ENCODE results near the gene BMP8A.
"Not testable (repeated sequence)": the region's sequence is repeated elsewhere in the genome, so short reads cannot be mapped to it uniquely, and the experiment has no call there.

The BMP8A gene

GRCh38 chr1:39505289-39505688 is 13.9 kb downstream of the BMP8A start:
- Mint-ChIP-seq H3K9me3 (no peaks in the 10 kb centered on the region), H3K27me3 (ENCODE audit: low read depth) (peaks cover 15% of the 10 kb centered on the region), H3K36me3 (ENCODE audit: low read depth) (no peaks in the 10 kb centered on the region), H3K4me3 (no peak overlapping the region), H3K4me1 (ENCODE audit: low read depth) (peaks cover 9% of the 10 kb centered on the region), H3K27ac (no peak overlapping the region)
- no peak for DNase-seq (ENCODE audit: low spot score)

DNA sequence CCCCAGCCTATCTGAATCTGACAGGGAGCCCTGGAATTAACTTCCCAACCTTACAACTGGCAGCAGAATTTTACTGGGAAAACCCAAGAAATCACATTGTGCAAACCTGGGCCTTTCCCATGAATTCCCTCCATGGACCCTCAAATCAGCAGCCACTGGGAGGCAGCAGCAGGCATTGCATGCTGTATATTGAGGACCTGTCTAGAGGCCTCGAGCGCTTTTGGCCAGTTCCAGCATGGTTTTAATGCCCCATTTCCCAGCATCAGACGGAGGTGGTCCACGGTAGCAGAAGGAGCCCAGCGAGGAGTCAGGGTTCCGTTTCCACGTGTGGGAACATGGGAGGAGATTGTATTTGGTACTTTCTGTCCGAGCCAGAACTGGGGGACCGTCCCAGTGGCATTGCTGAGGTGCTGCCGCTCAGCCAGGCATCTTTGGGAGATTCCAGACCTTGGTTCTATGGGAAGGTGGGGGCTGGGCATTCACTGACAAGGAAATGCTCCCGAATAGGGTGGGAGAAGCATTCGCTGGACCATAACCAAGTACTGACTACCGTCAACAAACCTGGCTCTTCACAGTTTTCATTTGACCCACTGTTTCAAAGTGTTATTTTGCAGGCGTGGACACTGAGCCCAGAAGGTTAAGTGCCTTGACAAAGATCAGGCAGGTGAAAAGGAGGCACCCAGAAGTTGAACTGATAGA is 15.9 kb downstream of the BMP8A start:
- Mint-ChIP-seq H3K27me3 (ENCODE audit: low read depth) (peaks cover 15% of the 10 kb centered on the region), H3K27ac (no peak overlapping the region), H3K4me3 (no peak overlapping the region), H3K4me1 (ENCODE audit: low read depth) (peaks cover 9% of the 10 kb centered on the region), H3K36me3 (ENCODE audit: low read depth) (no peaks in the 10 kb centered on the region), H3K9me3 (no peaks in the 10 kb centered on the region)
- no peak for DNase-seq (ENCODE audit: low spot score)

DNA sequence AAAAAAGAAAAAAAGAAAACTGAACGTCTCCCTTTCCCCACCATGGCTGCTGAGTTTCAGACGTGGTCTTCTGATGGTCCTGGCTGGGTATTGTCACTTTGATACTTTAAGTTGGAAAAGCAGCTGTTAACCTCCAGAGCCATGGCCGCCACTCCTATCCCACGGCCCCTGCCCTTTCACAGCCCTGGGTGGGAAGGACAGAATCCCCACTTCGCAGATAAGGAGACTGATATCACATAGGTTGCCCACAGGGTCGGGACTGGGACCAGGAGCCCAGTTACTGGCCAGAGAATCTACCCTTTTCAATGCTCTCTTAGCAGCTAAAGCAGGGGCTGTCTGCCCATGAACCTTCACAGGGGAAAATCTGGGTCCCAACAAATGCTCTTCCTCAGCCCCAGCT is 16.8 kb downstream of the BMP8A start:
- Mint-ChIP-seq H3K27ac (no peak overlapping the region), H3K9me3 (no peaks in the 10 kb centered on the region), H3K36me3 (ENCODE audit: low read depth) (no peaks in the 10 kb centered on the region), H3K4me3 (no peak overlapping the region), H3K27me3 (ENCODE audit: low read depth) (peaks cover 15% of the 10 kb centered on the region), H3K4me1 (ENCODE audit: low read depth) (peaks cover 9% of the 10 kb centered on the region)
- DNase-seq (ENCODE audit: low spot score): no peak

DNA sequence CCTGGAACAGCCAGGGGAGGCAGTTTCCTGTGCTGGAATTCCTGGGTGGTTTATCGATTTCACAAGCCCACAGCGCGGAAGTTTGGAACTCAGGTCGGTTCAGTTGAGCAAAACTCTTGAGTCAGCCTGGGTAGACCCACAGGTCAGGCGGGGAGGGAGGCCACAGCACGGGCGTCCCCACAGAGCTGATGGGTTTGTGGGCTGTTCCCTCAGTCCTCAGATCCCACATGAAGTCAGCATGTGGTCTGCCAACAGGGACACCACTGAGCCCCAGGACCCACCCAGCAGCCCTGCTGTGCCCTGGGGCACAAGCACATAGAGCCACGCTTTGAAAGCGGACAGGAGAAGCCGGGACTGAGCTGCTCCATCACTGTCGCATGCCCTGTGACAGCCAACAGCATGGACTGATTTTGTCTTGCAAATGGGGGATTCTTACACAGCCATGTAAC is 17.4 kb downstream of the BMP8A start:
- Mint-ChIP-seq H3K27ac (no peak overlapping the region), H3K36me3 (ENCODE audit: low read depth) (no peaks in the 10 kb centered on the region), H3K4me3 (no peak overlapping the region), H3K27me3 (ENCODE audit: low read depth) (peaks cover 15% of the 10 kb centered on the region), H3K9me3 (no peaks in the 10 kb centered on the region), H3K4me1 (ENCODE audit: low read depth) (peaks cover 9% of the 10 kb centered on the region)
- DNase-seq (ENCODE audit: low spot score): no peak

DNA sequence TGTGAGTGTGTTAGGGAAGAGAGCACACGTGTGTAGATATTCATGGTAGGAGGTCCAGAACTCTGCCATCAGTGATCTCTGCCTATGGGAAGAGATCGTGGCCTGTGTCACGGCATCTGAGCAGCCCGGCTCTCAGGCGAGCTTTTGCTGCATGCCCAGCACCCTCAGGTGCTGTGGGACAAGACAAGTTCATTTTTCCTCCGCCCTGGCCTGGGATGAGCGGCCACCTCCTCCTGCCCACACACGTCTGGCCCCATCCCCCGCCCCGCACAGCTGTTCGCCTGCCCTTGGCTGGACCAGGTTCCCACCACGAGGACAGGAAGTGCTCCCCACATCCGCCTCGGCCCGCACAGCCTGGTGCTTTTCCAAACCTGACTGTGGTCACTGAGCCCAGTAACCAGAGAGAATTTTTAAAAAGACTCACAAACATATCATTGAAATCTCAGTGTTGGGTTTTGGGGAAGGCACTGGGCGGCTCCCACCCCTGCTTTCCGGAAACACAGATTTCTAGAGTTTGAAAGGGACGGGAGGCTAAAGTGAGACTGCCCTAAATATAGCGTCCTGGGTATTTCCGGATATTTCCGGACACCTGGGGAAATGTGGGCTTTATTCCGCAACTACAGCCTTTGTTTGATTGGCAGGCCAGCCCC is 18.0 kb downstream of the BMP8A start:
- no peaks in the 10 kb centered on the region for H3K9me3 Mint-ChIP-seq
- H3K27me3 Mint-ChIP-seq (ENCODE audit: low read depth): peaks cover 15% of the 10 kb centered on the region
- H3K4me1 Mint-ChIP-seq (ENCODE audit: low read depth): peaks cover 9% of the 10 kb centered on the region
- peak overlapping the region; percentile 49 for H3K4me3 Mint-ChIP-seq
- H3K36me3 Mint-ChIP-seq (ENCODE audit: low read depth): no peaks in the 10 kb centered on the region
- H3K27ac Mint-ChIP-seq: no peak overlapping the region
- DNase-seq (ENCODE audit: low spot score): no peak

DNA sequence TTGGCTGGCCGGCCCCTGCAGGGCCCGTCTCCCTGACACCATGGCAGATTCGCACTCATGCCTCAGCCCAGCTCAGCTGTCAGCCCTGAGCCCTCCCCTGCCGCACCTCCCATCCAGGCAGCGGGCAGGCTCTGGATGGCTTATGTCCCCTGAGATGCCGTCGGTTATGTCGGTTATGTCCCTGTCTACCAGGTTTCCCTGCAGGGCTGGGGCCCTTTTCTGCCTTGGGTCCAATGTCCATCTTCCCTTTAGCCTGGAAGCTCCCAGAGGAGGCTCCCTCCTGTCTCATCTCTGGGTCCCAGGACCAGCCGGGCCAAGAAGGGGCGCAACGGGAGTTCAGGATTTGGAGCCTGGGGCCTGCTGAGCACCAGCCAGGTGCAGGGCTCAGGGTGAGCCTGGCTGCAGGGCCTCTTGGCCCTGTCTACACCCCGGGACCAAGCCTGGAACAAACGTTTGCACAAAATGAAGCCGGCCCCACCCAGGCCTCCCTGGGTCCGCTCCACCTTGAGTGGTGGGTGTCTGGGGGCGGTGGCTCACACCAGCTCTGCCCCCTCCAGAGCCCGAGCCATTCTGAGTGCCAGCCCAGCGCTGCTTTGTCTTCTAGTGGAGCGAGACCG is 19.2 kb downstream of the BMP8A start:
- H3K27ac Mint-ChIP-seq; DNase-seq (ENCODE audit: low spot score); H3K4me3 Mint-ChIP-seq; H3K9me3 Mint-ChIP-seq; H3K36me3 Mint-ChIP-seq (ENCODE audit: low read depth): not testable (repeated sequence)
- Mint-ChIP-seq H3K4me1 (ENCODE audit: low read depth) (peaks cover 11% of the 10 kb centered on the region), H3K27me3 (ENCODE audit: low read depth) (peaks cover 17% of the 10 kb centered on the region)

GRCh38 chr1:39511477-39511876 is 20.0 kb downstream of the BMP8A start:
- not testable (repeated sequence) for H3K36me3 Mint-ChIP-seq (ENCODE audit: low read depth)

DNA sequence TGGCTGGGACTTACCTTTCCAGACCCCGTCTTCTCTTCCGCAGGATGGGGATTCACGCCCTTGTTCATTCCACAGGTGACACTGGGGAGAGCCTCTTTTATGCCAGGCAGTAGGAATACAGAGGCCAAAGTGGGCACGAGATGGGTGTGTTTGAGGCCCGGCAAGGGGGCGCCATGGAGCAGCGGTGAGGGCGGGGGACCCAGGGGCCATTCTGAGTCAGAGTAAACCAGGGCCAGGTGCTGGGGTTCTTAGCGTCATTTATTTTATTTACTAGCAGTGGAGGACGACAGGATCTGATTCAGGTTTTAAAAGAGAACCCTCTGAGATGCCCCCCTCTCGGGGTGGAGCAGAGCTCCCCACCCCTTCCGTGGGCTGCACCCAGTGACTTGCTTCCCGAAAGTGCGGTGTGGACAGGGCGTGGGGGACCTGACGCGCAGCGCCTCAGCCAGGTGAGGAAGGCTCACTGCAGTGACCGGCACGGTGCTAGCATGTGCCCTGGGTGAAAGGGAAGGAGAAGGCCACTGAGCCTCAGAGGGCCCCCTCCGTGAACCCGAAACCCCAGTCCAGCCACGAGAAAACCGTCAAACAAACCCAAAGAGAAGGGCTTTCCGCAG is 20.9 kb downstream of the BMP8A start:
- peaks cover 11% of the 10 kb centered on the region for H3K4me1 Mint-ChIP-seq (ENCODE audit: low read depth)
- not testable (repeated sequence) for H3K27ac Mint-ChIP-seq; DNase-seq (ENCODE audit: low spot score); H3K9me3 Mint-ChIP-seq; H3K36me3 Mint-ChIP-seq (ENCODE audit: low read depth); H3K4me3 Mint-ChIP-seq
- H3K27me3 Mint-ChIP-seq (ENCODE audit: low read depth): peaks cover 14% of the 10 kb centered on the region

More at GRCh38 chr1:39511477-39511876, 20.0 kb downstream of the BMP8A start:
- not testable (repeated sequence) for H3K9me3 Mint-ChIP-seq; DNase-seq (ENCODE audit: low spot score); H3K4me3 Mint-ChIP-seq; H3K27ac Mint-ChIP-seq
- Mint-ChIP-seq H3K4me1 (ENCODE audit: low read depth) (peaks cover 11% of the 10 kb centered on the region), H3K27me3 (ENCODE audit: low read depth) (peaks cover 17% of the 10 kb centered on the region)

- not testable (repeated sequence) for H3K4me3 Mint-ChIP-seq; DNase-seq (ENCODE audit: low spot score); H3K27me3 Mint-ChIP-seq (ENCODE audit: low read depth); H3K36me3 Mint-ChIP-seq (ENCODE audit: low read depth); H3K9me3 Mint-ChIP-seq; H3K27ac Mint-ChIP-seq; H3K4me1 Mint-ChIP-seq (ENCODE audit: low read depth)
These were observed 23.3 kb downstream of the BMP8A start for GRCh38 chr1:39514710-39515124.

- H3K9me3 Mint-ChIP-seq; H3K36me3 Mint-ChIP-seq (ENCODE audit: low read depth); H3K4me1 Mint-ChIP-seq (ENCODE audit: low read depth); H3K27ac Mint-ChIP-seq; H3K27me3 Mint-ChIP-seq (ENCODE audit: low read depth): not testable (repeated sequence)
- peak; percentile 24 for DNase-seq (ENCODE audit: low spot score)
- peak overlapping the region; percentile 78 for H3K4me3 Mint-ChIP-seq
These were observed 24.0 kb downstream of the BMP8A start for GRCh38 chr1:39515131-39516086.

GRCh38 chr1:39516841-39517240 is 25.4 kb downstream of the BMP8A start:
- H3K27ac Mint-ChIP-seq; H3K4me1 Mint-ChIP-seq (ENCODE audit: low read depth); H3K36me3 Mint-ChIP-seq (ENCODE audit: low read depth); DNase-seq (ENCODE audit: low spot score); H3K4me3 Mint-ChIP-seq; H3K9me3 Mint-ChIP-seq; H3K27me3 Mint-ChIP-seq (ENCODE audit: low read depth): not testable (repeated sequence)

DNA sequence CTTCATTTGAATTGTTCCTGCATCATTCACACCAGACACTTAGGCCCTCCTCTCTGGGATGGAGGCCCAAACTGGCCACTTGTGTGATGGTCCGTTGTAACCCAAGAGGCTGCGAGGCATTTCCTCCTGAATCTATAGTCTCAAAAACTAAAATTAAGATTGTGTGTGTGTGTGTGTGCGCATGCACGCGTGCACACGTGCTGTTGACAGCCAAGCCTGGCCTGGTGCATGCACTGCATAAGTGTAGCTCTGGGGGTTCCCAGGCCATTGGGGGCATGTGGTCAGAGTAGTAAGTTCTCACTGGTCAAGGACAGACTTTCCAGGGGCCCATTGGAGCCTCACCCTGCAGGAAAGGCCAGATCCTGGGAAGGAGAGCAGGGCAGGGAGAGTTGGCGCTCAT is 26.5 kb downstream of the BMP8A start:
- DNase-seq (ENCODE audit: low spot score); H3K27me3 Mint-ChIP-seq (ENCODE audit: low read depth); H3K9me3 Mint-ChIP-seq; H3K36me3 Mint-ChIP-seq (ENCODE audit: low read depth); H3K4me1 Mint-ChIP-seq (ENCODE audit: low read depth); H3K4me3 Mint-ChIP-seq; H3K27ac Mint-ChIP-seq: not testable (repeated sequence)

- H3K4me1 Mint-ChIP-seq (ENCODE audit: low read depth); H3K27ac Mint-ChIP-seq; DNase-seq (ENCODE audit: low spot score); H3K4me3 Mint-ChIP-seq; H3K36me3 Mint-ChIP-seq (ENCODE audit: low read depth); H3K9me3 Mint-ChIP-seq; H3K27me3 Mint-ChIP-seq (ENCODE audit: low read depth): not testable (repeated sequence)
These were observed 27.9 kb downstream of the BMP8A start for GRCh38 chr1:39519376-39519775.

Data from T-helper 2 cell treated with Interferon-gamma antibody and Interleukin-4, amounts not matched to agents 5 μg/mL and 100 μg/mL, for 36 hours (primary cell).